ENCODE data around the gene KIN.

The KIN gene

DNA sequence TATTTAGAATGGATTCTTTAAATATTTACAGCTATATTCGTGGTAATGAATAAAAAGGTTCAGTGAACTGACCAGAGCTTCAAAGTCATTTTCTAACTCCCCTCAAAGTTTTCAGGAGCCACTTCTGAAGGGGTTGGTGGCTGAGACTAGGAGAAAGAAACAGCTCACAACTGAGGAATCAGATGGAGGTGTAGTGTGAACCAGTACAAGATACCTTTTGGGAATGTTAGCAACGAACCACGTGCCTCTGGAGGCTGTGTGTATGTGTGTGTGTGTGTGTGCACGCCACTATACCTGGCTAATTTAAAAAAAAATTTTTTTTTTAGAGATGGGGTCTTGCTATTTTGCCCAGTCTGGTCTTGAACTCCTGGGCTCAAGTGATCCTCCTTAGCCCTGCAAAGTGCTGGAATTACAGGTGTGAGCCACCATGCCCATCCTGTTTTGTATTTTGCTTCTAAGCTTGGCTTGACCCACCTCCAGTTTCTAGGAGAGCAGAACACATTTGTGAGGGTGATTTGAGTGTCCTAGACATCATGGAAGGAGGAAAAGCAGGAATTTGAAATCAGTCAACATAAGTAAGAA lies 21.0 kb upstream of the KIN start:
- Histone ChIP-seq H3K27ac (no peak overlapping the region), H3K36me3 (peaks cover 8% of the 10 kb centered on the region; the same call in 1 of the 2 replicates), H3K27me3 (ENCODE audit: insufficient read depth, low read depth, severe bottlenecking) (no peaks in the 10 kb centered on the region), H3K9me3 (ENCODE audit: severe bottlenecking) (no peaks in the 10 kb centered on the region), H3K4me3 (ENCODE audit: low read depth, low read length) (no peak overlapping the region)
- TF ChIP-seq, protein P1, sequence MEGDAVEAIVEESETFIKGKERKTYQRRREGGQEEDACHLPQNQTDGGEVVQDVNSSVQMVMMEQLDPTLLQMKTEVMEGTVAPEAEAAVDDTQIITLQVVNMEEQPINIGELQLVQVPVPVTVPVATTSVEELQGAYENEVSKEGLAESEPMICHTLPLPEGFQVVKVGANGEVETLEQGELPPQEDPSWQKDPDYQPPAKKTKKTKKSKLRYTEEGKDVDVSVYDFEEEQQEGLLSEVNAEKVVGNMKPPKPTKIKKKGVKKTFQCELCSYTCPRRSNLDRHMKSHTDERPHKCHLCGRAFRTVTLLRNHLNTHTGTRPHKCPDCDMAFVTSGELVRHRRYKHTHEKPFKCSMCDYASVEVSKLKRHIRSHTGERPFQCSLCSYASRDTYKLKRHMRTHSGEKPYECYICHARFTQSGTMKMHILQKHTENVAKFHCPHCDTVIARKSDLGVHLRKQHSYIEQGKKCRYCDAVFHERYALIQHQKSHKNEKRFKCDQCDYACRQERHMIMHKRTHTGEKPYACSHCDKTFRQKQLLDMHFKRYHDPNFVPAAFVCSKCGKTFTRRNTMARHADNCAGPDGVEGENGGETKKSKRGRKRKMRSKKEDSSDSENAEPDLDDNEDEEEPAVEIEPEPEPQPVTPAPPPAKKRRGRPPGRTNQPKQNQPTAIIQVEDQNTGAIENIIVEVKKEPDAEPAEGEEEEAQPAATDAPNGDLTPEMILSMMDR (IDR thresholded peaks at IDR 0.05; ENCODE audit: low read depth, low read length): no peak
- DNase-seq: no peak

DNA sequence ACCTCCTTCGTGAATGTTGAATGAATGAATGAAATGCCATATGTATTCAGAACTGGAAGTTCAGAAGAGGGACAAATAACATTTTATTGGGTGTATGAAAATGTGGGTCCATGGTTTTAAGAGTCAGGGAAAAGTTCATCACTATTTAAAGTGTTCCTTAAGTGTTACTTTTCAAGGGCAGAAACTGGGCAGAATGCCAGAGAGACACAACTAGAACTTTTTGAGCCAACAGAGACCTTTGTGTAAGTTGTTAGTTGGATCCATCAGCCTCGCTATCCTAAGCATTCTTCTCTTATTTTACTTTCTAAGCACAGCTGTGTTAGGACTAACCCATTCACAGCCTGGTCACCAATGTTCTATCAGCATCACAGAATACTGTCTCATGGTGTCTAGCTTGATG lies 16.9 kb upstream of the KIN start:
- Histone ChIP-seq H3K27me3 (ENCODE audit: insufficient read depth, low read depth, severe bottlenecking) (no peaks in the 10 kb centered on the region), H3K4me3 (ENCODE audit: low read depth, low read length) (no peak overlapping the region), H3K27ac (no peak overlapping the region), H3K9me3 (ENCODE audit: severe bottlenecking) (no peaks in the 10 kb centered on the region), H3K36me3 (peaks cover 15% of the 10 kb centered on the region)
- no peak for DNase-seq
- TF ChIP-seq, protein P1 (IDR thresholded peaks at IDR 0.05; ENCODE audit: low read depth, low read length): no peak

DNA sequence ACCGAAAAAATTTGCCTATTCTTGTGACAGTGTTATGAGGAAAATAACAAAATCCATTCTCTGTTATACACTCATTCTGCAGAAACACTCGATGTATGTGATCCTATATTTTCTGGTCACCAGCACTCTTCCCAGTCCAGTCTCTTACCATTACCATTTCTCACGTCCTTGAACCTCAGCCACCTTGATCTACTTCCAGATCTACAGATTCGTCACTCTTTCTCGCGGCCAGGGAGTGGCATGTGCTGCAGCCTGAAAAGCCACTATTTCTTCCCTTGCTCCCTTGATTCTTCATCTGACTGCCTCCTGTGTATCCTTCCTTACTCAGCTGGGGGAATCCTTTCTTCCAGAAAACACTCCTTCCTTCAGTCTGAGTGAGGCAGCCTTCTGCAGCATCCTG lies 16.4 kb upstream of the KIN start:
- H3K36me3 ChIP-seq: peaks cover 18% of the 10 kb centered on the region
- no peak overlapping the region for H3K27ac ChIP-seq
- H3K27me3 ChIP-seq (ENCODE audit: insufficient read depth, low read depth, severe bottlenecking): no peaks in the 10 kb centered on the region
- H3K9me3 ChIP-seq (ENCODE audit: severe bottlenecking): no peaks in the 10 kb centered on the region
- no peak overlapping the region for H3K4me3 ChIP-seq (ENCODE audit: low read depth, low read length)
- DNase-seq: no peak
- TF ChIP-seq, protein P1 (IDR thresholded peaks at IDR 0.05; ENCODE audit: low read depth, low read length): no peak

DNA sequence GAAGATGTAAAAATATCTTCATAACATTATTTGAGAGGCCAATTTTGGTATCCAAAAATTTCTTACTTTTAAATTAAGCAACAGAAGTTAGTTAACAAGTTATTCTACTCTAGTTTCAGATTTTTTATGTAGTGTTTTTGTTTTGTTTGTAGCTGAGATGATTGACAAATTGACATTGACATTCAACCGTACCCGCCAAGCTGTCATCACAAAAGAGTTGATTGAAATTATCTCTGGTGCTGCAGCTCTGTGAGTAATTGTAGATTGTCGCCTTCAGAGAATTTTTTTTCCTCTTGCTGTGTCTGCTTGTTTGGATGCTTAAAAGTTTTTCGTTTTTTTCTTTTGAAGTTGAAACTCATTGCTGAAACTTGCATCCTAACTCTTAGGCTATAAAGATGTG lies 14.8 kb upstream of the KIN start:
- peaks cover 22% of the 10 kb centered on the region for H3K36me3 ChIP-seq
- H3K27me3 ChIP-seq (ENCODE audit: insufficient read depth, low read depth, severe bottlenecking): no peaks in the 10 kb centered on the region
- no peak overlapping the region for H3K4me3 ChIP-seq (ENCODE audit: low read depth, low read length)
- DNase-seq: no peak
- H3K27ac ChIP-seq: no peak overlapping the region
- TF ChIP-seq, protein P1 (IDR thresholded peaks at IDR 0.05; ENCODE audit: low read depth, low read length): no peak
- no peaks in the 10 kb centered on the region for H3K9me3 ChIP-seq (ENCODE audit: severe bottlenecking)

DNA sequence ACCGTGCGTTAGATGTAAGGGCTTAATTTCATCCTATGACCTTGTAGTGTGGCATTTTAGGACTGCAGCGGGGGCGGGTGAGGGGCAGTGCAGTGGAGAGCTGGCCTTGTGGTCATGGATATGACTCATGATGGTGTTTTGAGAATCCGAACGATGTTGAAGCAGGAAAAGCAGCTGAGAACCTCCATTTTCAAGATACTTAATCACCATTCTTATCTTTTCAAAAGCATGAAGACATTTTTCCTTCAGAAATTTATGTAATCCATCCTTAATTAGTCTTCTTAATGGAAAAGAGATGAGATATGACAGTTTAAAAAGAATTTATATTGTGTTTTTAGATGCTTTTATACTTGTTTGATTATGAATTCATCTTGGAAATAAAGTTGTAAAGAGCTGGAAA lies 9.8 kb upstream of the KIN start:
- Histone ChIP-seq H3K9me3 (ENCODE audit: severe bottlenecking) (no peaks in the 10 kb centered on the region), H3K4me3 (ENCODE audit: low read depth, low read length) (no peak overlapping the region), H3K36me3 (peaks cover 18% of the 10 kb centered on the region), H3K27me3 (ENCODE audit: insufficient read depth, low read depth, severe bottlenecking) (no peaks in the 10 kb centered on the region), H3K27ac (no peak overlapping the region)
- TF ChIP-seq, protein P1 (IDR thresholded peaks at IDR 0.05; ENCODE audit: low read depth, low read length): no peak
- no peak for DNase-seq

DNA sequence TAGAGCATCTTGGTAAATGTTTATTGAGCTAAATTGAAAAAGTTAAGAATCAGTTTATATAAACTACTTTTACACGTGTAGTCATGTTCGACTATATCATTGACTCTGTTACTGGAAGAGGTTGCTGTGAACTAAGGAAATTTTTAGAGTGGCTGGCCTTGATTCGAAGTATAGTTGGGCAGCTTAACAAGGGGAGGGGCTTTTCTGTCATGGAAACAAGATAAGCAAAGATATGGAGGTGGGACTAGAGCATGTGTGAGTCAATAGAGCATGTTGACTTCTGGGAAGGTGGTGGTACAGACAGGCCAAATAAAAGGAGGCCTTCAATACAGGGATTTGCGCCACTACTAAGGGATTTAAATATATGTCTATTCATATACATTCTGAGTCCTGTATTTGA lies 7.8 kb upstream of the KIN start:
- H3K9me3 ChIP-seq (ENCODE audit: severe bottlenecking): no peaks in the 10 kb centered on the region
- H3K27ac ChIP-seq: no peak overlapping the region
- TF ChIP-seq, protein P1 (IDR thresholded peaks at IDR 0.05; ENCODE audit: low read depth, low read length): no peak
- H3K27me3 ChIP-seq (ENCODE audit: insufficient read depth, low read depth, severe bottlenecking): no peaks in the 10 kb centered on the region
- H3K36me3 ChIP-seq: peaks cover 20% of the 10 kb centered on the region
- no peak overlapping the region for H3K4me3 ChIP-seq (ENCODE audit: low read depth, low read length)
- no peak for DNase-seq
